ENCODE data around the gene NKAIN4.

NKAIN4 gene

GRCh38 chr20:63216849-63217471 is 37.3 kb downstream of the NKAIN4 start:
- DNase-seq: no peak

GRCh38 chr20:63216041-63216848 is 38.0 kb downstream of the NKAIN4 start, which contains the start of gene YTHDF1:
YTHDF1 (minus strand) TSS chr20:63216131; CDS start chr20:63215892, 239 bp downstream.
- DNase-seq: peak; percentile 78

- DNase-seq: no peak
Observed at GRCh38 chr20:63215101-63216040, 38.9 kb downstream of the NKAIN4 start.

- no peak for DNase-seq
Observed at GRCh38 chr20:63214514-63214913, 39.7 kb downstream of the NKAIN4 start.

GRCh38 chr20:63212792-63213191 is 41.5 kb downstream of the NKAIN4 start:
- DNase-seq: no peak

GRCh38 chr20:63212393-63212730 is 41.9 kb downstream of the NKAIN4 start:
- DNase-seq: no peak

- no peak for DNase-seq
Observed at GRCh38 chr20:63210011-63210605, 44.2 kb downstream of the NKAIN4 start.

- DNase-seq: no peak
Observed at GRCh38 chr20:63208346-63208909, 45.8 kb downstream of the NKAIN4 start.

GRCh38 chr20:63206878-63207277 is 47.4 kb downstream of the NKAIN4 start:
- DNase-seq: no peak

GRCh38 chr20:63205896-63206295 is 48.4 kb downstream of the NKAIN4 start:
- no peak for DNase-seq

GRCh38 chr20:63204362-63204761 is 49.9 kb downstream of the NKAIN4 start:
- DNase-seq: no peak

GRCh38 chr20:63202811-63203526 is 51.3 kb downstream of the NKAIN4 start:
- DNase-seq: no peak

- DNase-seq: no peak
Observed at GRCh38 chr20:63202021-63202420, 52.2 kb downstream of the NKAIN4 start.

GRCh38 chr20:63198606-63199005 is 55.7 kb downstream of the NKAIN4 start:
- DNase-seq: no peak

- DNase-seq: no peak
Observed at GRCh38 chr20:63196768-63197470, 57.3 kb downstream of the NKAIN4 start.

- DNase-seq: no peak
Observed at GRCh38 chr20:63194797-63195173, 59.5 kb downstream of the NKAIN4 start.

- no peak for DNase-seq
Observed at GRCh38 chr20:63194007-63194796, 60.1 kb downstream of the NKAIN4 start.

GRCh38 chr20:63192721-63193120 is 61.5 kb downstream of the NKAIN4 start:
- DNase-seq: no peak

- no peak for DNase-seq
Observed at GRCh38 chr20:63191400-63191799, 62.9 kb downstream of the NKAIN4 start.

- DNase-seq: no peak
Observed at GRCh38 chr20:63190828-63191227, 63.4 kb downstream of the NKAIN4 start.
